ENCODE data around the gene EIF3F. TPM values are rescaled to one million over a fixed set of nuclear protein-coding genes. Genes with fewer than 3 reads are reported as not detected.
A peak's percentile ranks its signal among the peaks of the same experiment; 100 is the strongest.

EIF3F gene
- total RNA-seq, 1 donor = 334 TPM

GRCh38 chr11:8040921-8041285, 53.8 kb downstream of the EIF3F start:
- H3K4me3 ChIP-seq (ENCODE audit: low read depth, low read length) = no peak overlapping the region
- no peak for DNase-seq (ENCODE audit: low read depth)
- no peak for TF ChIP-seq CTCF (IDR thresholded peaks at IDR 0.05; ENCODE audit: insufficient read depth, low read length)

DNA sequence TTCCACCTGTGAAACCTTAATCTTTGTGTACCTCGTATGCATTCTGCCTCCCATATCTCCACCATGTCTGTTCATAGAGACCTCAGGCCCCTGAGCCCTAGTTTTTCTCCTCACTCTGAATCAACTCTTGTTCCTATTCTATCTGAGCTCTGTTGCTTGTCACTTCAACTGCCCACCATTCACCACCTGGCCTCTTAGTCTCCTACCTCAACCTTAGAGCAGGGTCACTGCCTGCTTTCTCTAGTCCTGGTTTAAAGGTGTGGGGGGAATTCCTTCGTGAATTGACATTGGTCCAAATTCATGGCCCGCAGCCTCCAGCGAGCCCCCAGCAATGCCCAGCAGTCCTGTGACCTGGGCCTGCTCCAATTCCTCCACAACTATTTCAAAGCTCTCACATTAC, 54.4 kb downstream of the EIF3F start:
- TF ChIP-seq CTCF (IDR thresholded peaks at IDR 0.05; ENCODE audit: insufficient read depth, low read length) = no peak
- no peak overlapping the region for H3K4me3 ChIP-seq (ENCODE audit: low read depth, low read length)
- DNase-seq (ENCODE audit: low read depth) = no peak

- H3K4me3 ChIP-seq (ENCODE audit: low read depth, low read length) = no peak overlapping the region
- no peak for TF ChIP-seq CTCF (IDR thresholded peaks at IDR 0.05; ENCODE audit: insufficient read depth, low read length)
- peak; percentile 38 for DNase-seq (ENCODE audit: low read depth)
These were observed 56.6 kb downstream of the EIF3F start for GRCh38 chr11:8043756-8044155.

GRCh38 chr11:8045839-8046238, 58.7 kb downstream of the EIF3F start:
- no peak for DNase-seq (ENCODE audit: low read depth)
- no peak overlapping the region for H3K4me3 ChIP-seq (ENCODE audit: low read depth, low read length)
- no peak for TF ChIP-seq CTCF (IDR thresholded peaks at IDR 0.05; ENCODE audit: insufficient read depth, low read length)

DNA sequence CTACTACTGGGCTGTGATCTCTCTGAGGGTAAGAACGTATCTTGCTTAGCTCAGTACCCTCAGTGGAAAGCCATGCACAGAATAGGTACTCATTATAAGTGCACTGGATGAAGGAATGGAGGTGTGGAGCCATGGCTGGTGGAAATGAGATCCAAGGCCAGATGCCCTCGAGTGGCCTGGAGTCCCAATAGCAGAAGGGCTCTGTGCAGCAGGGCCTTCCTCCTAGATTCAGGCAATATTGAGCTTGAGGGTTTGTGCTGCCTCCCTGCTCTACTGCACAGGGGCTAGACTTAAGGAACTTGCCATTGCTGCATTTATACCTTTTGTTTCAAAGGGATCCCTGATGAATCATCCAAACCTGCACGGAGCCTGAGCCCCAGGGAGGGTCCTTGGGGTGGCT, 60.2 kb downstream of the EIF3F start:
- no peak for TF ChIP-seq CTCF (IDR thresholded peaks at IDR 0.05; ENCODE audit: insufficient read depth, low read length)
- DNase-seq (ENCODE audit: low read depth) = no peak
- H3K4me3 ChIP-seq (ENCODE audit: low read depth, low read length) = no peak overlapping the region

DNA sequence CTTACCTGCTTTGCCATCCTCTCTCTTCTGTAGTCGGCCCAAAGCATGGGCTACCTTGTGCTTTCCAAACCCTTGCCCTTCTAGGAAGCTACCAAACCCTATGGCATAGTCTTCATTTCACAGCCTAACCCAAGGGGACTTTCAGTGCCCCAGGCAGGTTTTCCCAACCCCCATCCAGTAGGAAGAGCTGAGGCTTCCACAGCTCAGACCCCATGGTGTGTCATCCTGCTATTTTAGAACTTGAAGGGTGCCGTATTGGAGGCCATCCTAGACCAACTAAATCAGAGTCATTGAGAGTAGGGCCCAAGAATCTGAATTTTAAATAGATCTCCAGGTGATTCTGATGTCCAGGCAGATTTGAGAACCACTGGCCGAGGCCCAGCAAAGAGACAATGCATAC, 61.9 kb downstream of the EIF3F start:
- no peak for TF ChIP-seq CTCF (IDR thresholded peaks at IDR 0.05; ENCODE audit: insufficient read depth, low read length)
- H3K4me3 ChIP-seq (ENCODE audit: low read depth, low read length) = no peak overlapping the region
- no peak for DNase-seq (ENCODE audit: low read depth)

Small RNA genes lying within 50 kb of the gene (small RNA-seq; reads per million reads assigned to genes)
- gene COX6CP5 = not detected

Other genes with a start within 250 kb of the EIF3F start
- not detected in 2 replicates for gene OR5P2, start 190.4 kb upstream of the EIF3F start, total RNA-seq (ENCODE audit: low replicate concordance)
- gene OR5P3, start 156.5 kb upstream of the EIF3F start, total RNA-seq (ENCODE audit: low replicate concordance) = not detected in 2 replicates
- gene OR10A6, start 56.1 kb upstream of the EIF3F start, total RNA-seq (ENCODE audit: low replicate concordance) = 0.18 TPM in 1 of 2 replicates, not detected in the other
- gene OR10A3, start 45.6 kb upstream of the EIF3F start, total RNA-seq (ENCODE audit: low replicate concordance) = 0.09 TPM in 1 of 2 replicates, not detected in the other
- 1.7 and 6.8 TPM in 2 replicates for gene NLRP10, start 21.9 kb upstream of the EIF3F start, total RNA-seq (ENCODE audit: low replicate concordance)
- 18.2 and 19.2 TPM in 2 replicates for gene TUB, start 93.9 kb downstream of the EIF3F start, total RNA-seq (ENCODE audit: low replicate concordance)
- gene RIC3, start 181.7 kb downstream of the EIF3F start, total RNA-seq (ENCODE audit: low replicate concordance) = not detected in 2 replicates

Measured in fibroblast of the aortic adventitia (primary cell).